NCI-H1930 (cell line): ENCODE data around the gene DDX46.
"Not testable (repeated sequence)": the region's sequence is repeated elsewhere in the genome, so short reads cannot be mapped to it uniquely, and the experiment has no call there.

Source experiments
- DNase-seq, 2 experiments: peaks; one replicate each; lab custom pipeline; 2025; lab: John Stamatoyannopoulos, UW

The DDX46 gene

GRCh38 chr5:134845335-134845851 lies 86.8 kb downstream of the DDX46 start:
- DNase-seq, result no peak

DNA sequence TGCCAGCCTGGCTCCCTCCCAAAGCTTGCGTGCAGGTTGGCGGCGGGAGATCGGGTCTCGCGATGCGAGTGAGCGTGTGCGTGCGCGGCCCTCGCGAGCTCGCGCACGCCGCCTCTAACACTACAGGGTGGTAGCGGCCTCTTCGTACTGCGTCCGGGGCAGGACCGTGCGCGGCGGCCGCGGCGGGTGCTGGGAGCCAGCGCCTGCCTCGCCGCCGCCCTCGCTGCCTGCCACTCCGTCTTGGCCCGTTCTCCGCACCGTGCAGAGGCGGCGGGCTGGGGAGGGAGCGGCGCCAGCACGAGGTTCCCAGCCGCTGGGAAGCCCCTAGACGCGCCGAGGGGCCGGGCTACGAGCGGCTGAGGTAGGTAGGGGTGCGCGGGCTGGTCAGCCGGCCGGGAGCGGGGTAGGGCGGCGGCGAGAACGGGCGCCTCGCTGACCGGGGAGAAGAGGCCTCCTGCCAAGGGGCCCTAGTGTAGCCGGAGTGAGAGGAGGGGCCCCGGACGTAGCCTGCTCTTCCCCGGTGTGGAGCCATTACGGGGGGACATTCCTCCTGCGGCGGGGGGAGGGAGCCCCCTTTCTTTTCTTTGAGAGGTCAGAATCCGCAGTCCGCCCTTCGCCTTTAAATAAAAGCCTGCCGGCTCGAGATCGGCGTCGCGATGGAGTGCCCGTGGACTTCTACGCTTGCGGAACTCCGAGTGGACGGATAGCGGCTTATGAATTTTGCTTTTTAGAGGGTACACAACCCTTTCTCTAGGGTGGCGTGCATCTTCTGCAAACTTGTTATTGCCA lies 87.5 kb downstream of the DDX46 start, which contains the start of gene C5orf24:
Gene C5orf24 (plus strand): TSS at position 117 of the 789 bp plus-strand sequence. CDS start 8,933 bp downstream, outside the sequence.
- DNase-seq, result peak; percentile 81 to 87

DNA sequence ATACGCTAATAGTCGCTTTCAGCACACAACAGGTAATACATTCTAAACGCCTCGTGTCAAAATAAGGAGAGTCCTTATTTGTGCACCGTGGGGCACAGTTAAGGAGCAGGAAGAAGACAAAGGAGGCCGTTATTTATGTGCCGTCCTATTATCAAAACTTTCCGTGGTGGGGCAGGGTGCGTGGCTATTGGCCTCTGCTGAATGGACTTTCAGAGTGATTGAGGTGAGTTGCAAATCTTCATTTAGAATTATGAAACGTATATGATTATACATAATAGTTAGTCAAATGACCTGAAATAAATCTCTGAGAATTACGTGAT lies 88.0 kb downstream of the DDX46 start:
- DNase-seq, result no peak

- DNase-seq, result not testable (repeated sequence)
These were observed 90.9 kb downstream of the DDX46 start for GRCh38 chr5:134849434-134849933.

DNA sequence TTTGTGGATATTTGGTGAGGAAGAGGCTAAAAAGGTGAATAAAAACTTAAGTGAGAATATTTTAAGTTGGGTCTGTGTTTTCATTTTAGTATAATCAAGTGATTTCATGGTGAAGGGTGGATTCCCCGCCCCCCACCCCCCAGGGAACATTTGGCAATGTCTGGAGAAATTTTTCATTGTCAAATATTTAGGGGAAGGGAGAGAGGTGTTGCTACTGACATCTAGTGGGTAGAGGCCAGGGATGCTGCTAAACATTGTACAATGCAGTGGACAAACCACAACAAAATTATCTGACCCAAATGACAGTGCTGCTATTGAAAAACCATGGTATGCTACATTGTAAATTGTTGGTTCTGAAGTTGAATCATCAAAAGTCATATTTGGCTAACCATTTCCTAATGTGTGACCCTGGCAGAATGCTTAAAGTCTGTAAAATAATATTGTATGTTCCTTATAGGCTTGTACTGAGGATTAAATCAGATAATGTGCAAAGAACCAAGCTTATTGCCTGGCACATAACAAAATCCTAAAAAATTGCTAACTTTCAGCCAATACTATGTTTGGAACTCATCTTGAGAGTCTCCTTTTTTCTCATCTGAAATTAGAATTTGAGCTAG lies 92.8 kb downstream of the DDX46 start:
- no peak for DNase-seq

DNA sequence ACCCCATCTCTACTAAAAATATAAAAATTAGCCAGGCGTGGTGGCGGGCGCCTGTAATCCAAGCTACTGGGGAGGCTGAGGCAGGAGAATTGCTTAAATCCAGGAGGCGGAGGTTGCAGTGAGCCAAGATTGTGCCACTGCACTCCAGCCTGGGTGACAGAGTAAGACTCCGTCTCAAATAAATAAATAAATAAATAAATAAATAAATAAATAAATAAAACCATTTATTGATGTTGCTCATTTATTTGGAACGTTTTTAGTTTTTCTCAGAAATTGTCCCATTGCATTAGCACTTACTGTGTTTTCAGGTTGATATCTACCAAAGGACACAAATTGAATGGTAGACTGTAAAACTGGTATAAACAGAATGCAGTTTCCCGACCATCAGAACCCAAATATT lies 97.9 kb downstream of the DDX46 start:
- not testable (repeated sequence) for DNase-seq

DNA sequence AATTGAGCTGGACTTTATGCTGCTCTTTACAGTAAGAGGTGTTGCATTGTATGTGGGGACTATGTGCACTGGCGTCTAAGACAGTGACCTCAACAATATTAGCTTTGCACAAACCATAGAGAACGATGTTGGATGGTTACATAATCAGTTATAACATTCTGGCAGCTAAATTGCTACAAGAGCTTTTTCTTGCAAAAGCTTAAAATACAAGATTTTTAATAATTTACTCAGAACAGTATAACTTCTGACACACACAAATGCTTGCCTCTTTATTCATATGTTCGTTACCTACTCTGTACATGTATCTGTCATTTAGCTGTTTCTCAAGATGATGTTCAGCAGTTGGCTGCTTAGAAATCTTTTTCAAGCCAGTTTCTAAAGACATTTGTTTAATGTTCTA lies 98.8 kb downstream of the DDX46 start:
- DNase-seq, result no peak

GRCh38 chr5:134864707-134865106 lies 106.1 kb downstream of the DDX46 start:
- no peak for DNase-seq

GRCh38 chr5:134873494-134873893 lies 114.9 kb downstream of the DDX46 start:
- no peak for DNase-seq

DNA sequence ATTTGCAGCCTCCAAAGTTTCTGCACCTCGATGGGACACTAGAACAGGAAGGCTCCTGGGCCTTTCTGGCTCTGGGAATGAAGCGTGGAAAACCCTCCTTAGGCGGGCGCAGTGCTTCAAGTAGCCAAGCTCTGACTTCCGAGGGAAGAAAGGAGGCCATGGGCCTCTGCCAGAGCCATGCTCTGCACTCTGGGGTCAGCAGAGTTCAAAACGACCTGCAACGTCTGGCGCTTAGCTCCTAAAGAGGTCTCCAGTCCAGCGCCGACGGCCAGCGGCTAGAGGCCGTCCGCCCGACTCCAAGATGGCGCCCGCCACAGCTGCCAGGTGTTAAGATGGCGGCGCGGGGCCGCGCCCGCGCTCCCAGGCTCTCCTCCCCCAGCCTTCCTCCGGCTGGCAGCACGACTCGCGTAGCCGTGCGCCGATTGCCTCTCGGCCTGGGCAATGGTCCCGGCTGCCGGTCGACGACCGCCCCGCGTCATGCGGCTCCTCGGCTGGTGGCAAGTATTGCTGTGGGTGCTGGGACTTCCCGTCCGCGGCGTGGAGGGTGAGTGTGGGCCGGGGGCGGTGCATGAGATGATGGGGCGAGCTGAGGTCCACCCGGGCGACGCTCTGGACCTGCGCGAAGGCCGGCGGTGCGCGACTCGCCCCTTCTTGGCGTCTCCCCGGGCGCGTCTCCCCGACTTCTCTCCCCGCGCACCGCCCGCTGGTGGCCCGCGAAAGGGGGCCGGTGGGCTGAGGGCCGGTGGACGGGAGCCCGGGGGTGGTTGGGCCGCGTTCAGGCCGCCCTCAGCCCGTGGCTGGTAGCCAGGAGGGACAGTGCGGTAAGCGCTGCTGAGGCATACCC lies 115.6 kb downstream of the DDX46 start, which contains the start of gene TXNDC15:
Gene TXNDC15 (plus strand): TSS at position 385 of the 844 bp plus-strand sequence. CDS start 57 bp downstream, at position 442.
- DNase-seq, result peak; percentile 44 to 58

GRCh38 chr5:134874831-134875655 lies 116.5 kb downstream of the DDX46 start:
- DNase-seq, result no peak

DNA sequence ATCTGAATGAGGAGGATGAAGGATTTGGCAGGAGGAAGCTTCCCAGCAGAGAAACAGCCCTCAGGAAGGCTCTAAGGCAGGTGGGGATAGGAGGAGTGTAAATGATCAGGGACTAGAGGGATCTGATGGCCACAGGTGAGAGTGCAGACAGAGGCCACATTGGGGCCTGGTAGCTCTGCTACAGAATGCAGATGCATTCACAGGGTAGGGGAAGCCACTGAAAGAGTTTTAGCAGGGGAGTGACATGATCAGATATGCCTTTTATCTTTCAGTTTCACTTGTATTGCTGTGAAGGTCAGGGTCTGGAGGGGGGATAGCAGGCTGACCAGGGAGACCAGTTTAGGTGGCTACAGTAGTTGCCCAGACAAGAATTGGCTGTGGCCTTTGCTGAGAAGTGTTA lies 118.6 kb downstream of the DDX46 start:
- DNase-seq, result no peak

DNA sequence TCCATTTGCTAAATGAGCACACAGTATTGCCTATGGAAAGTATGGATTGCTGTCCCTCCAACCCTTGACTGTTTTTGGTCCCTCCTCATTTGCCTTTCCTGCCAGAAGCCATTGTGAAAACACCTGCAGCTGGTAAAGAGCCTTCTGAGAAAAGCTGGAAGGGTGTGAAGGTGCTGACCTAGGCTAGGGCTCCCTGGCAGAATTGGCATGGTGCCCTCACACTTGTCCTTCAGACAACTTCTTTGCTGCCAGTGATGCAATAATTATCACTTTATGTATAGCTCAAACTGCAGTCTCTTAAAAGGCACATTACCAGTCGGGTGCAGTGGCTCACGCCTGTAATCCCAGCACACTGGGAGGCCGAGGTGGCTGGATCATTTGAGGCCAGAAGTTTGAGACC lies 119.8 kb downstream of the DDX46 start:
- no peak for DNase-seq

- DNase-seq, result no peak
These were observed 120.9 kb downstream of the DDX46 start for GRCh38 chr5:134879456-134879855.
